Lung (tissue), 12 donors: ENCODE measurements around the gene HIBCH. TPM values are rescaled to one million over a fixed set of nuclear protein-coding genes. Genes with fewer than 3 reads are reported as not detected.

Source experiments
- ATAC-seq: fragments of 200-7000 bp; cut with Tn5 transposase; one replicate; pipeline ENCODE4 v1.9.1; 2020; ENCODE audit warnings: moderate number of reproducible peaks; ENCODE audit not compliant: insufficient read depth, low FRiP score
- DNase-seq, 3 donors: peaks; one replicate each; pipeline ENCODE4 v3.0.0-alpha.2; 2013 to 2017
- H3K27ac ChIP-seq, 2 donors: one replicate each; pipeline ENCODE4 v1.5.1; 2013; ENCODE audit warnings: mild to moderate bottlenecking in 2 of 2, moderate library complexity in 2 of 2, control low read depth in 1 of 2, inconsistent platforms in 1 of 2, low read depth in 1 of 2, low read length in 1 of 2
- H3K27me3 ChIP-seq, 3 donors: one replicate each; pipeline ENCODE4 v1.5.1; 2013; ENCODE audit warnings: low read length in 2 of 3; ENCODE audit not compliant: control insufficient read depth in 3 of 3, insufficient read depth in 3 of 3
- H3K36me3 ChIP-seq, 4 donors: one replicate each; pipeline ENCODE4 v1.5.1; 2013; ENCODE audit warnings: low read length in 4 of 4, mild to moderate bottlenecking in 1 of 4, moderate library complexity in 1 of 4; ENCODE audit not compliant: control insufficient read depth in 4 of 4, insufficient read depth in 4 of 4
- H3K4me1 ChIP-seq, 5 donors: one replicate each; pipeline ENCODE4 v1.5.1; 2013; ENCODE audit warnings: low read length in 5 of 5, mild to moderate bottlenecking in 2 of 5, moderate library complexity in 1 of 5; ENCODE audit not compliant: control insufficient read depth in 5 of 5, insufficient read depth in 5 of 5
- H3K4me3 ChIP-seq: one replicate; pipeline ENCODE4 v1.5.1; 2013; ENCODE audit warnings: mild to moderate bottlenecking, control low read depth, moderate library complexity
- H3K9ac ChIP-seq, 2 donors: one replicate each; pipeline ENCODE4 v1.5.1; 2013; ENCODE audit warnings: low read length in 2 of 2, control low read depth in 1 of 2; ENCODE audit not compliant: insufficient read depth in 1 of 2
- H3K9me3 ChIP-seq, 4 donors: one replicate each; pipeline ENCODE4 v1.5.1; 2013; ENCODE audit warnings: low read length in 3 of 4, mild to moderate bottlenecking in 1 of 4, moderate library complexity in 1 of 4; ENCODE audit not compliant: control insufficient read depth in 4 of 4, insufficient read depth in 3 of 4
- CTCF ChIP-seq: IDR thresholded peaks from 2 replicates; pipeline ENCODE4 v1.5.1; 2012; ENCODE audit warnings: mild to moderate bottlenecking; ENCODE audit errors: control extremely low read depth, extremely low read depth
- WGBS, 2 donors: extraction: QIAGEN DNeasy Blood & Tissue Kit; methylation state at CpG; one replicate each; pipeline ENCODE4 v1.1.7; 2013; 5-methylcytosine and 5-hydroxymethylcytosine counted together
- polyA plus RNA-seq, 2 donors: library from polyadenylated mRNA; stranded (reverse); fragments of 200-250 nt; gene quantifications; one replicate each; pipeline ENCODE4 v1.2.1, GENCODE V29; 2013
- total RNA-seq, 2 donors: library from RNA; depleted of rRNA in 1 of 2; stranded (reverse); fragments of >200 nt in 1 of 2; gene quantifications; one replicate each; pipeline ENCODE4 v1.2.1, GENCODE V29; 2014 to 2021
- donor health status: control.
- donor health status: control.
- donor health status: Bipolar disorder and iron deficiency.
- donor health status: healthy.
- donor health status: DM: yes; HTN: yes; CAD: no.

Gene HIBCH
- total and polyA plus RNA-seq, 4 donors: 14.2 to 50.0 (median 17.9) TPM

GRCh38 chr2:190188289-190188688 lies 131.3 kb downstream of the HIBCH start:
- no peaks in the 10 kb centered on the region for H3K27me3 ChIP-seq
- DNase-seq: no peak
- no peaks in the 10 kb centered on the region for H3K9me3 ChIP-seq
- no peak overlapping the region for H3K27ac ChIP-seq
- TF ChIP-seq CTCF: no peak
- H3K4me3 ChIP-seq: no peak overlapping the region
- no peak for ATAC-seq
- H3K4me1 ChIP-seq: peaks cover 0 to 10% (median 0%) of the 10 kb centered on the region in 5 donors
- WGBS, 2 donors: 61 to 83% methylated on average over 1 of the region's 1 CpG
- no peaks in the 10 kb centered on the region for H3K36me3 ChIP-seq
- no peak overlapping the region for H3K9ac ChIP-seq

- no peak for ATAC-seq
- no peak for TF ChIP-seq CTCF
- H3K27ac ChIP-seq: no peak overlapping the region
These were observed 133.4 kb downstream of the HIBCH start for GRCh38 chr2:190186238-190186637.

GRCh38 chr2:190185380-190185779 lies 134.2 kb downstream of the HIBCH start:
- no peaks in the 10 kb centered on the region for H3K36me3 ChIP-seq
- 95 to 99% methylated on average over 2 of the region's 2 CpGs for WGBS, 2 donors
- no peak overlapping the region for H3K4me3 ChIP-seq
- TF ChIP-seq CTCF: no peak
- H3K9me3 ChIP-seq: no peaks in the 10 kb centered on the region
- peak overlapping the region in 1 of 2 donors; percentile 21 for H3K27ac ChIP-seq
- no peak for DNase-seq
- H3K9ac ChIP-seq: no peak overlapping the region
- no peaks in the 10 kb centered on the region for H3K27me3 ChIP-seq
- peaks cover 0 to 10% (median 4%) of the 10 kb centered on the region in 5 donors for H3K4me1 ChIP-seq
- ATAC-seq: no peak

More at GRCh38 chr2:190186238-190186637, 133.4 kb downstream of the HIBCH start:
- no peaks in the 10 kb centered on the region for H3K36me3 ChIP-seq
- H3K27me3 ChIP-seq: no peaks in the 10 kb centered on the region
- 98 to 99% methylated on average over 3 of the region's 3 CpGs for WGBS, 2 donors
- DNase-seq: no peak
- no peaks in the 10 kb centered on the region for H3K9me3 ChIP-seq
- no peak overlapping the region for H3K9ac ChIP-seq
- no peak overlapping the region for H3K4me3 ChIP-seq
- peaks cover 0 to 10% (median 0%) of the 10 kb centered on the region in 5 donors for H3K4me1 ChIP-seq

- no peak for ATAC-seq
- H3K9ac ChIP-seq: no peak overlapping the region
- no peaks in the 10 kb centered on the region for H3K27me3 ChIP-seq
- H3K36me3 ChIP-seq: no peaks in the 10 kb centered on the region
- TF ChIP-seq CTCF: no peak
- no peaks in the 10 kb centered on the region for H3K9me3 ChIP-seq
- 51 to 63% methylated on average over 4 of the region's 4 CpGs for WGBS, 2 donors
- peaks cover 0 to 13% (median 5%) of the 10 kb centered on the region in 5 donors for H3K4me1 ChIP-seq
- no peak for DNase-seq
- no peak overlapping the region for H3K27ac ChIP-seq
- no peak overlapping the region for H3K4me3 ChIP-seq
These were observed 135.2 kb downstream of the HIBCH start for GRCh38 chr2:190184460-190184859.
